Measurements from ENCODE around the gene CCDC85C. TPM values are rescaled to one million over a fixed set of nuclear protein-coding genes. Genes with fewer than 3 reads are reported as not detected.

Gene CCDC85C
- total RNA-seq, 1 experiment from 2014 or later: 35.8 TPM

- Mint-ChIP-seq H3K9me3 (no peaks in the 10 kb centered on the region), H3K27me3 (ENCODE audit: low read depth) (no peaks in the 10 kb centered on the region), H3K27ac (no peak overlapping the region), H3K4me1 (peaks cover 27% of the 10 kb centered on the region), H3K36me3 (no peaks in the 10 kb centered on the region), H3K4me3 (no peak overlapping the region)
- peak; percentile 37 for DNase-seq (ENCODE audit: low spot score)
- no peak for TF ChIP-seq E2F1 (CRISPR knock-in tag; IDR thresholded peaks at IDR 0.05)
- TF ChIP-seq NR1H2 (CRISPR knock-in tag; IDR thresholded peaks at IDR 0.05): no peak
- no peak for TF ChIP-seq SP1 (CRISPR knock-in tag; conservative IDR thresholded peaks at IDR 0.05)
- no peak for TF ChIP-seq CBFB (CRISPR knock-in tag; IDR thresholded peaks at IDR 0.05; ENCODE audit: low read depth)
- TF ChIP-seq JAZF1 (CRISPR knock-in tag; IDR thresholded peaks at IDR 0.05): no peak
- TF ChIP-seq JUN (CRISPR knock-in tag; IDR thresholded peaks at IDR 0.05): no peak
- TF ChIP-seq ATF3 (CRISPR knock-in tag; conservative IDR thresholded peaks at IDR 0.05): no peak
- no peak for TF ChIP-seq ESRRA (CRISPR knock-in tag; IDR thresholded peaks at IDR 0.05; ENCODE audit: borderline replicate concordance)
- TF ChIP-seq FOXJ3 (CRISPR knock-in tag; IDR thresholded peaks at IDR 0.05; ENCODE audit: borderline replicate concordance): no peak
- no peak for TF ChIP-seq PRRX2 (CRISPR knock-in tag; IDR thresholded peaks at IDR 0.05)
- no peak for TF ChIP-seq ZNF232 (CRISPR knock-in tag; IDR thresholded peaks at IDR 0.05)
- TF ChIP-seq ZBTB21 (CRISPR knock-in tag; IDR thresholded peaks at IDR 0.05; ENCODE audit: borderline replicate concordance): no peak
- TF ChIP-seq ELF4 (CRISPR knock-in tag; IDR thresholded peaks at IDR 0.05; ENCODE audit: low read depth): no peak
- no peak for TF ChIP-seq HMGXB4 (CRISPR knock-in tag; IDR thresholded peaks at IDR 0.05)
- no peak for TF ChIP-seq NFYB (CRISPR knock-in tag; conservative IDR thresholded peaks at IDR 0.05; ENCODE audit: low read depth)
- TF ChIP-seq ZMAT4 (CRISPR knock-in tag; IDR thresholded peaks at IDR 0.05): no peak
- CTCF ChIA-PET: interaction anchor here (0.9 to 2.0 kb wide), 6 partner anchors 13 to 128 kb away, joined by 3 to 24 read pairs (median 3); no protein-coding TSS in a partner anchor
- peak; percentile 64 for ATAC-seq
- POLR2A ChIA-PET: no interaction called here
Measured at GRCh38 chr14:99537399-99537798, 66.6 kb downstream of the CCDC85C start.

- H3K4me1 Mint-ChIP-seq: peaks cover 27% of the 10 kb centered on the region
- peak overlapping the region; percentile 57; the same call in 1 of the 2 replicates for H3K27ac Mint-ChIP-seq
- CTCF ChIA-PET: interaction anchor here (1.3 kb wide), 1 partner anchor 11 kb away, joined by 3 read pairs; no protein-coding TSS in a partner anchor
- no peaks in the 10 kb centered on the region for H3K9me3 Mint-ChIP-seq
- no peak for ATAC-seq
- no peak overlapping the region for H3K4me3 Mint-ChIP-seq
- POLR2A ChIA-PET: no interaction called here
- DNase-seq (ENCODE audit: low spot score): no peak
- H3K27me3 Mint-ChIP-seq (ENCODE audit: low read depth): no peaks in the 10 kb centered on the region
- no peaks in the 10 kb centered on the region for H3K36me3 Mint-ChIP-seq
- TF ChIP-seq FOXP4 (CRISPR knock-in tag; IDR thresholded peaks at IDR 0.05) (no peak), ZNF396 (CRISPR knock-in tag; IDR thresholded peaks at IDR 0.05; ENCODE audit: borderline replicate concordance) (no peak), TP53 (CRISPR knock-in tag; IDR thresholded peaks at IDR 0.05) (no peak), IRF2 (CRISPR knock-in tag; IDR thresholded peaks at IDR 0.05; ENCODE audit: borderline replicate concordance, low read depth) (no peak), PREB (CRISPR knock-in tag; IDR thresholded peaks at IDR 0.05; ENCODE audit: borderline replicate concordance) (no peak), EMX1 (CRISPR knock-in tag; IDR thresholded peaks at IDR 0.05) (no peak), AR (CRISPR knock-in tag; IDR thresholded peaks at IDR 0.05) (no peak), FOXJ3 (CRISPR knock-in tag; IDR thresholded peaks at IDR 0.05; ENCODE audit: borderline replicate concordance) (no peak)
Measured at GRCh38 chr14:99535908-99536778, 67.9 kb downstream of the CCDC85C start.
